HL-60 (cell line): Measurements from ENCODE around the gene CBX4.

Experiments
- DNase-seq, 2 experiments: peaks; one replicate each; pipeline ENCODE4 v3.0.0-alpha.2; 2010 to 2020; ENCODE audit warnings: low read depth in 1 of 2, low spot score in 1 of 2
- H3K27ac ChIP-seq: fragments of 250-450 bp; sonication (Bioruptor Pico); replicated peaks from 2 replicates; pipeline ENCODE4 v1.5.1; 2020; ENCODE audit warnings: mild to moderate bottlenecking, moderate library complexity
- H3K27me3 ChIP-seq: fragments of 250-450 bp; sonication (Bioruptor Pico); 2 replicates; pipeline ENCODE4 v1.5.1; 2021; ENCODE audit warnings: mild to moderate bottlenecking, moderate library complexity; ENCODE audit not compliant: insufficient read depth, poor library complexity, severe bottlenecking
- H3K4me3 ChIP-seq: replicated peaks from 2 replicates; pipeline ENCODE4 v1.5.1; 2011; ENCODE audit warnings: mild to moderate bottlenecking, control low read depth, low read length; ENCODE audit not compliant: insufficient read depth
- GABPA ChIP-seq: IDR thresholded peaks from 2 replicates; pipeline ENCODE4 v1.6.1; 2012; ENCODE audit warnings: low read depth
- POLR2AphosphoS5 ChIP-seq: IDR thresholded peaks from 2 replicates; pipeline ENCODE4 v1.6.1; 2012; ENCODE audit warnings: low read depth
- REST ChIP-seq: IDR thresholded peaks from 2 replicates; pipeline ENCODE4 v1.6.1; 2012; ENCODE audit warnings: low read depth; ENCODE audit not compliant: insufficient replicate concordance
- SPI1 ChIP-seq: IDR thresholded peaks from 2 replicates; pipeline ENCODE4 v1.6.1; 2012; ENCODE audit warnings: low read depth, mild to moderate bottlenecking, borderline replicate concordance
- TF ChIP-seq, protein P1 (sequence below): IDR thresholded peaks from one replicate; pipeline ENCODE4 v1.5.1; 2011; ENCODE audit warnings: low read length, control low read depth, inconsistent platforms; ENCODE audit not compliant: insufficient read depth

The CBX4 gene

DNA sequence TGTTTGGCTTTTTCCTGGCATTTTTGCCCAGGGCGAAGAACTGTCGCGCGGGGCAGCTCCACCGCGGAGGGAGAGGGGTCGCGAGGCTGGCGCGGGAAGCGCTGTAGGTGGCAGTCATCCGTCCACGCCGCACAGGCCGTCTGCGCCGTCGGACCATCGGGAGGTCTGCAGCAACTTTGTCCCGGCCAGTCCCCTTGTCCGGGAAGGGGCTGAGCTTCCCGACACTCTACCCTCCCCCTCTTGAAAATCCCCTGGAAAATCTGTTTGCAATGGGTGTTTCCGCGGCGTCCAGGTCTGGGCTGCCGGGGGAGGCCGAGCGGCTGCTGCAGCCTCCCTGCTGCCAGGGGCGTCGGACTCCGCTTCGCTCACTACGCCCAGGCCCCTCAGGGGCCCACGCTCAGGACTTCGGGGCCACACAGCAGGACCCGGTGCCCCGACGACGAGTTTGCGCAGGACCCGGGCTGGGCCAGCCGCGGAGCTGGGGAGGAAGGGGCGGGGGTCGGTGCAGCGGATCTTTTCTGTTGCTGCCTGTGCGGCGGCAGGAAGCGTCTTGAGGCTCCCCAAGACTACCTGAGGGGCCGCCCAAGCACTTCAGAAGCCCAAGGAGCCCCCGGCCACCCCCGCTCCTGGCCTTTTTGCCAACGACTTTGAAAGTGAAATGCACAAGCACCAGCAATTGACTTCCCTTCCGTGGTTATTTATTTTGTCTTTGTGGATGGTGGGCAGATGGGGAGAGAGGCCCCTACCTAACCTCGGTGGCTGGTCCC, 2.3 kb upstream of the CBX4 start:
- Histone ChIP-seq H3K27ac (no peak overlapping the region), H3K27me3 (peaks cover 41% of the 10 kb centered on the region), H3K4me3 (no peak overlapping the region)
- TF ChIP-seq POLR2AphosphoS5 (no peak), REST (no peak), GABPA (no peak), SPI1 (no peak)
- TF ChIP-seq, protein P1, sequence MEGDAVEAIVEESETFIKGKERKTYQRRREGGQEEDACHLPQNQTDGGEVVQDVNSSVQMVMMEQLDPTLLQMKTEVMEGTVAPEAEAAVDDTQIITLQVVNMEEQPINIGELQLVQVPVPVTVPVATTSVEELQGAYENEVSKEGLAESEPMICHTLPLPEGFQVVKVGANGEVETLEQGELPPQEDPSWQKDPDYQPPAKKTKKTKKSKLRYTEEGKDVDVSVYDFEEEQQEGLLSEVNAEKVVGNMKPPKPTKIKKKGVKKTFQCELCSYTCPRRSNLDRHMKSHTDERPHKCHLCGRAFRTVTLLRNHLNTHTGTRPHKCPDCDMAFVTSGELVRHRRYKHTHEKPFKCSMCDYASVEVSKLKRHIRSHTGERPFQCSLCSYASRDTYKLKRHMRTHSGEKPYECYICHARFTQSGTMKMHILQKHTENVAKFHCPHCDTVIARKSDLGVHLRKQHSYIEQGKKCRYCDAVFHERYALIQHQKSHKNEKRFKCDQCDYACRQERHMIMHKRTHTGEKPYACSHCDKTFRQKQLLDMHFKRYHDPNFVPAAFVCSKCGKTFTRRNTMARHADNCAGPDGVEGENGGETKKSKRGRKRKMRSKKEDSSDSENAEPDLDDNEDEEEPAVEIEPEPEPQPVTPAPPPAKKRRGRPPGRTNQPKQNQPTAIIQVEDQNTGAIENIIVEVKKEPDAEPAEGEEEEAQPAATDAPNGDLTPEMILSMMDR = no peak
- no peak for DNase-seq

GRCh38 chr17:79840989-79841286, 1.7 kb upstream of the CBX4 start:
- no peak for DNase-seq
- TF ChIP-seq SPI1 (no peak), POLR2AphosphoS5 (no peak), GABPA (no peak), REST (no peak)
- TF ChIP-seq, protein P1 = no peak
- Histone ChIP-seq H3K4me3 (no peak overlapping the region), H3K27ac (no peak overlapping the region), H3K27me3 (peaks cover 41% of the 10 kb centered on the region)

DNA sequence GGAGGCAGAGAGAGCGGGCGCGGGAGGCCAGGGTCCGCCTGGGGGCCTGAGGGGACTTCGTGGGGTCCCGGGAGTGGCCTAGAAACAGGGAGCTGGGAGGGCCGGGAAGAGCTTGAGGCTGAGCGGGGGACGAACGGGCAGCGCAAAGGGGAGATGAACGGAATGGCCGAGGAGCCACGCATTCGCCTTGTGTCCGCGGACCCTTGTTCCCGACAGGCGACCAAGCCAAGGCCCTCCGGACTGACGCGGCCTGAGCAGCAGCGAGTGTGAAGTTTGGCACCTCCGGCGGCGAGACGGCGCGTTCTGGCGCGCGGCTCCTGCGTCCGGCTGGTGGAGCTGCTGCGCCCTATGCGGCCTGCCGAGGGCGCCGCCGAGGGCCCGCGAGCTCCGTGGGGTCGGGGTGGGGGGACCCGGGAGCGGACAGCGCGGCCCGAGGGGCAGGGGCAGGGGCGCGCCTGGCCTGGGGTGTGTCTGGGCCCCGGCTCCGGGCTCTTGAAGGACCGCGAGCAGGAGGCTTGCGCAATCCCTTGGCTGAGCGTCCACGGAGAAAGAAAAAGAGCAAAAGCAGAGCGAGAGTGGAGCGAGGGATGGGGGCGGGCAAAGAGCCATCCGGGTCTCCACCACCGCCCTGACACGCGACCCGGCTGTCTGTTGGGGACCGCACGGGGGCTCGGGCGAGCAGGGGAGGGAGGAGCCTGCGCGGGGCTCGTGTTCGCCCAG, 1.2 kb upstream of the CBX4 start:
- no peak overlapping the region for H3K27ac ChIP-seq
- H3K4me3 ChIP-seq = no peak overlapping the region
- TF ChIP-seq GABPA = no peak
- TF ChIP-seq REST = no peak
- TF ChIP-seq SPI1 = no peak
- TF ChIP-seq, protein P1 = no peak
- TF ChIP-seq POLR2AphosphoS5 = no peak
- peaks cover 41% of the 10 kb centered on the region for H3K27me3 ChIP-seq
- DNase-seq = no peak
